ENCODE data around the gene SDK2.

- TF ChIP-seq POLR2A (IDR thresholded peaks at IDR 0.05) (no peak), CTCF (IDR thresholded peaks at IDR 0.05) (no peak)
Measured at GRCh38 chr17:73423806-73424205, 220.4 kb downstream of the SDK2 start.
